Right hindlimb (tissue), 1 donor: ENCODE measurements around the gene PIAS1.
"Not testable (repeated sequence)": the region's sequence is repeated elsewhere in the genome, so short reads cannot be mapped to it uniquely, and the experiment has no call there.

Experiments
- DNase-seq: peaks from one replicate; pipeline ENCODE4 v3.0.0-alpha.2; 2018

Gene PIAS1

DNA sequence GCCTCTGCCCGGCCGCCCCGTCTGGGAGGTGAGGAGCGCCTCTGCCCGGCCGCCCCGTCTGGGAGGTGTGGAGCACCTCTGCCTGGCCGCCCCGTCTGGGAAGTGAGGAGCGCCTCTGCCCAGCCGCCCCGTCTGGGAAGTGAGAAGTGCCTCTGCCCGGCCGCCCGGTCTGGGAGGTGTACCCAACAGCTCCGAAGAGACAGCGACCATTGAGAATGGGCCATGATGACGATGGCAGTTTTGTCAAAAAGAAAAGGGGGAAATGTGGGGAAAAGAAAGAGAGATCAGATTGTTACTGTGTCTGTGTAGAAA, 168.3 kb downstream of the PIAS1 start:
- not testable (repeated sequence) for DNase-seq

DNA sequence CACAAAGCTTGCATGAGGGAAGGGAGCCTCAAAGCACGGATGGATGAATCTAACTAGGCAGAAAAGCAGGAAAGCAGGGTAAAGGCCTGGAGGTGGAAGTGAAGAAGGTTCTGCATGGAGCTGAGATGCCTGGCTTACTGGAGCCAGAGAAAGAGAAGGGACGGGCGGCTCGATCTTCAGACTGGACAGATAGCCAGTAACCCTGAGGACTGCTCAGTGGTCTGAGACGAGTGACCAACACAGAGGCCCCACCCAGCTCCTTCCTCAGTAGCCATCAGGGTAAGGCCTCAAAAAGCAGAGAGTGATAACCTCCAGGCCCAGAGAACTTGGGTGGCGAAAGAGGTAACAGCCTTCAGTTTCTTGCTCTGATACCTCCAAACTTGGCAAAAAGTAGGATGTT, 169.1 kb downstream of the PIAS1 start:
- no peak for DNase-seq

DNA sequence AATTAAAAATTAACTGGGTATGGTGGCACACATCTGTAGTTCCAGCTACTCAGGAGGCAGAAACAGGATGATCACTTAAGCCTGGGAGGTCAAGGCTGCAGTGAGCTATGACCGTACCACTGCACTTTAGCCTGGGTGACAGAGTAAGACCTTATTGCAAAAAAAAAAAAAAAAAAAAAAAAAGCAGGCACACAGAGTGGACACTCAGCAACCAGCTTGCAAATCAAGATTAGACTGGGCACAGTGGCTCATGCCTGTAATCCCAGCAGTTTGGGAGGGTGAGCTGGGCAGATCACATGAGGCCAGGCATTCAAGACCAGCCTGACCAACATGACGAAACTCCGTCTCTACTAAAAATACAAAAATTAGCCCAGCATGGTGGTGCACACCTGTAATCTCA, 170.0 kb downstream of the PIAS1 start:
- no peak for DNase-seq

DNA sequence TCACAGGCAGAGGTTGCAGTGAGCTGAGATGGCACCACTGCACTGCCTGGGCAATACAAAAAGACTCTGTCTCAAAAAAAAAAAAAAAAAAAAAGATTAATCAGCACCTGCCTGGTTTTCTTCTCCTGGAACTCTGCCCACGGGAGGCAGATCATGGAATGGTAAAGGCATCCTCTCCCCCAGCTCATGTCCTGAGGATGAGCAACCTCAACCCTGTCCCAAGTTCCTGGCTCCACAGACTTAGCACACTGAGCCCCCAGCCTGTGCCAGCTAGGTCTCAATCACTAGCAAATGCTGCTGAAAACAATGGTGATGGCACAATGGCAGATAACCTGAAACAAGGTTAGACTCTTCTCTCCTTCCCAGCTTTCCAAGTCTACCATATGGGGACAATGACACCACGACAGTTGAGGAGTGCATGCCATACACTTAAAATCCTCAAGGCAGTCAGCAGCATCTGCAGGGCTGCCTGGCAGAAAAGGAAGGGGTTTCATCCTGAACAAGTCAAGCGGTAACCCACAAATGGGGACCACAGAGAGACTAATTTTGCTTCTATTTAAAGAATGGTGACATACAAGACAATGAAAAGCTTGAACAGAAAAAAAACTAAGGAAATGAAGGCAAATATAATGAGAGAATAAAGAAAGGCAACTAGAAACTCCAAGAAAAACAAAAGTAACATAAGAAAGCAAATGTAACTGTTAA, 170.6 kb downstream of the PIAS1 start:
- no peak for DNase-seq

DNA sequence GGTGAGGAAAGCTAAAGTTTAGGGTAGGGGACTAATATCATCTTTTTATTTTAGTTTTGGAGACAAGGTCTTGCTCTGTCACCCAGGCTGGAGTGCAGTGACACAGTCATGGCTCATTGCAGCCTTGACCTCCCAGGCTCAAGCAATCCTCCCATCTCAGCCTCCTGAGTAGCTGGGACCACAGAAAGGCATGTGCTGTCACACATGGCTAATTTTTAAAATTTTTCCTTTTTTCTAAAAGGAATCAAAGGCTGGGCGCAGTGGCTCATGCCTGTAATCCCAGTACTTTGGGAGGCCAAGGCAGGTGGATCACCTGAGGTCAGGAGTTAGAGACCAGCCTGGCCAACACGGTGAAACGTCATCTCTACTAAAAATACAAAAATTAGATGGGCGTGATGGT, 171.3 kb downstream of the PIAS1 start:
- DNase-seq = not testable (repeated sequence)

DNA sequence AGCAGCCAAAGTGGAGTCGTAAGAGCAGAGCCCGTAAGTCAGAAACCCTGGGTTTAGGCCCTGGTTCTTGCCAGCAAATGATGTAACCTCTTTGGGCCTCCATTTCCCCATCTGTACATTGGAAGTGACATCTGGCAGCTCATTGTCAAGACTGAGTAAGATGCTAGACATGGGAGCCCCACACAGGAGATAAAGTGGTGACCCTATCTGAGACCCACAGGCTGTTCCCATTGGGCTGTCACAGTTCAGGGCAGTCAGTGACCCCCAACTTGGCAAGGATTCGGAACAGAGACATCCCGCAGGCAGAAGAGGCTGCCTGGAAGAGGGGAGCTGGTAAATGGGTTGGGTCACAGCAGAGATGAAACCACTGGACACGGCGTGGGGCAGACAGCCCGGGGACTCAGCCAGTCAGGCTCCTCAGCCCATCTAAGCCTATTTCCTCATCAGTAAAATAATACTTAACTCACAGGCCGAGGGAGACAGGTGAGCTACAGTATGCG, 173.6 kb downstream of the PIAS1 start:
- no peak for DNase-seq

DNA sequence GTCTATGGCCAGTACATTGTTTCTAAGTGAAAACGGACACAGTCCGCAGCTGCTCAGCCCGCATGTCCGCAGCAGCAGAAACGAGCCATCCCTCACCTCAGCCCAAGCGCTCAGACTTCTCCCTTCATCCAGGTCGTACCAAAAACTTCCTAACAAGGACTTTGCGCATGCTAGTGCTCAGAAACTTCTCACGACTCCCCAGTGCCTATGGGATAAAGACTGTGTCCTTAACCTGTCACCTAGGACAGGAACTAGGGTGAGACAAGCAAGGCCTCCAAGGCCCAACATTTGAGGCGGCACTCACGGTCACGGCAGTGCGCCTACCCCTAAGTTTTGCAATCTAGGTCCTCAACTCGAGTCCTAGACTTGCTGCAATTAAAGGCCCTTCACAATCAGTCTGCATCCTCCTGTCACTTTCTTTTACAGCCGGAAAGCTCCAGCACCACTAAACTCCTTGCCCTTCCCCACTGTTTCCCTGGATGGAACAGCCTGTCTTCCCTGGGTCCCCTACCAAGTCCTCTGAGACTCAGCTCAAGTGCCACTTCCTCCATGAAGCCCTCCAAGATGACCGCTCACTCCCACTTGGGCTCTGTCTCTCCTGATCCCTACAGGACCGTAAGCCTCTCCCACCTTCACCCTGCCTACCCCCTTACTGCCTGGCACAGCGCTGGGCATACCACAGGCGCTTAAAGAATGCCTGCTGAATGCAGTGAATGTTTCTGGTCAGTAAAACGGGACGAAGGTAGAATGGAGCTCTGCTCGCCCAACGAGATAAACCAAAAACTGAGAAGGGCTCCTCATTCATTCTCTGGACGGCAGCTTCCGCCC, 174.2 kb downstream of the PIAS1 start:
- DNase-seq = no peak

DNA sequence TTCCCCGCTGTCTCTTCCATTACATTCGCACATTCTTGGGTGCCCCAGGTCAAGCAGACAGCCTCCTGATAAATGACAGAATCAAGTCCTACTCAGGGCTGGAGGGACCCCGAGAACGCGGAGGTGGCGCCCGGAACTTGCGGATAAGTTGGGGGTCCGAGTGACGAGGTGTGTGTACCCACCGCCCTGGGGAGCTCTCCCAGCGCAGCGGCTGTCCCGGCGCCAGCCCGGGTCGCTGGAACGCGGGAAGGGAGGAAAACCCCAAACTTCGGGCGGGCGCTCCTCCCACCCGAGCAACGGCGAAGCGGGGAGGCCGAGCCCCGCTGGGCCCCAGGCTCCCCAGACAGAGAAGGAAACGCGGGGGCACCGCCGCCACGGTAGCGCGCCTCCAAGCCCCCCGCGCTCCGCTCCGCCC, 174.9 kb downstream of the PIAS1 start:
- DNase-seq = no peak

DNA sequence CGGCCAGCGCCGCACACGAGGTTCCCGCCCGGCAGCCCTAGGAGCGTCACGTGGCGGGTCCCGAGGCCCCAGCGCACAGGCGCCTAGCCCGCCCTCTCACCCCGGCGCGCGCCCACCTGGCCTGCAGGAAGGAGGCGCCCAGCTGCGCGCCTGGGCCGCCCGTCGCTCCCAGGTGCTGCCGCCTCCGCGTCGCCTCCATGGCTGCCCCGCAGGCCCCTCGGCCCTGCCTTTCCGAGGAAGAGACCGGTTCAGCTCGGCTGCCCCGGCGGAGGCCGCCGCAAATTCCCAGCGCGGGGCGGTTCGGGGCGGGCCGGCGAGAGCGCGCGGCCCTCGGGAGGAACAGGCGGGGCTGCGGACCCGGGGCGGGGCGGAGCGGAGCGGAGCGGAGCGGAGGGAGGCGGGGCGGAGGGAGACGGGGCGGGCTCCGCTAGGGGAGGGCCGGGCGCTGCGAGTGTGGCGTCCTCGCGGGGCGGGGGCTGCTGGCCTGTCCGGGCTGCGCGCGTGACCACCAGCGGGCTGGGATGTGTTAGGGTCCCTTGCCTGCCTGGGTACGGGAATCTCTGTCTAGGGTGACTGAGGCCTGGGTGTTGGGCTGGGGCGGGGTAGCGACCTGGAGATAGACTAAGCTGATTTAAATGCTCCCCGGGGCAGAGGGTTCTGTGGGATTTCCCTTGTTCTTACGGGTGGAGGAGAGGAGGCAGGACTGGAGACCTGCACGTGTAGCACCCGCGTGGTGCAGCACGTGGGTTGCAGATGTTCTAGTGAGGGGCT, 175.5 kb downstream of the PIAS1 start, which contains the start of gene CLN6:
TSS of gene CLN6 (minus strand) at position 343 of the 771 bp plus-strand sequence. CDS start at position 199, 144 bp downstream.
- DNase-seq = peak; percentile 87

DNA sequence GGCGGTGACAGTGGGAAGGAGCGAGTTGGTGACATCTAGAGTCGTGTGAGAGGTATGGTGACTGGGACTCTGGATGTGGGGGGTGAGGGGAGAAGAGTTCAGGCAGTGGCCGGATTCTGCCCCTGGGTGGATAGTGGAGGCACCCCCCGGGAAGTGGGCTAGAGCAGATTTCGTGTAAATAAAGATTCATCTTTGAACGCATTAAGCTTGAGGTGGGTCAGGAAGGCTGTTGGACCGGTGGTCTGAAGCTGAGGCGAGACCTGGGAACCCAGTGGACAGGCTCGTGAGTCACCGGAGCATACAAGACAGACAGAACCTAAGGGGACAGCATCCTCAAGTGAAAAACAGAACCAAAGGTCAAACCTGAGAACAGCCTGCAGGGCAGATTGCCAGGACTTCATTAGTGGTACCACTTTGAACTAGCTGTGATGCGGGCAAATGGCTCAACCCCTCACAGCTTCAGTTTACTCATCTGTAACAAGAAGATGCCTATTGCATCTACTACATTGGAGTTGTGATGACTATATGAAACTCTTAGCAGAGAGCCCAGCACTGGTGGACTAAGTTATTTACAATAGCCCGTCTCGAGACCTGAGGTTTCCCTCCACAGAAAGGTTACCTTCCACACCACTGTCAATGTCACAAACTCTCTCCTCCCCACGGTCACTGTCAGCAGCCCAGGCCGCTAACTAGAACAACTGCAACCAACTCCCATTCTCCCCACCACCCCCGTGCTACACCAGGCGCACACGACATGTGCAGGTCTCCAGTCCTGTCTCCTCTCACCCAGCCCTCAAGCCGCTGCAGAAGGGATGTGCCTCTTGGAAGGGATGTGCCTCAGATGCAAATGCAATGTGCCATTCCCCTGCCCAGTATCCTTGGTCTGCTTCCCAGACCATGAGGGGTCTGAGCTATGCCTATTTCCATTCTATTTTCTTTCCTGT, 176.3 kb downstream of the PIAS1 start:
- no peak for DNase-seq

DNA sequence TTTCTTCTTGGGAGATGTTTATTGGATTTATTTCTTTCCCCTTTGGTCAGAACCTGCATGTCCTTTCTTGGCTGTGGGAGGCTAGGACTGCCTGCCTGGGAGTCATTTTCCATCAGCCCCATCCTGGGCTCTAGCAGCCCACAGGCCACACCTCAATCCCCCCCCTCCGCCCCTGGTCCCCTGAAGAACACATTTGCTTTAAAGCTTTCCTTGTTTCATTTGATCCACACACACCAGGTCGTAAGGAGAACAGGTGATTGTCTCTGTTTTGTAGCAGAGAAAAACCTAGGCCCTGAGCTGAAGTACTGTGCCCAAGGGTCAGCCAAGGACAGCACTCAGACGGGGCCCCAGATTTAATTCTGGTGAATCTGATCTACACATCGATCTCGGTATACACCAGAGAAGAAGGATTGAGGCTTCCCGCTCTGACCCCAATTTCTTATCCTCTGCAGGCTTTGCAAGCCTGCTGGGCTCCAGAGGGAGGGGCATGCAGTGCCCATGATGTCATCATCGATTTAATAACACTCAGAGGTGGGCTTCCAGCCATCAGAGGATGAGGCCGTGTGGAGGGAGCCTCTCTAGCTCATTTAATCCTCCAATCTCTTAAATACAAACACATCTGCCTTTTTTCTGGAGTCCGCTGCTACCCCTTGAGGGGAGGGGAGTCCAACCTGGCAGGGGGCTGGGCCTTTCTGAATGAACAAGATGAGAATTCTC, 177.1 kb downstream of the PIAS1 start:
- no peak for DNase-seq

DNA sequence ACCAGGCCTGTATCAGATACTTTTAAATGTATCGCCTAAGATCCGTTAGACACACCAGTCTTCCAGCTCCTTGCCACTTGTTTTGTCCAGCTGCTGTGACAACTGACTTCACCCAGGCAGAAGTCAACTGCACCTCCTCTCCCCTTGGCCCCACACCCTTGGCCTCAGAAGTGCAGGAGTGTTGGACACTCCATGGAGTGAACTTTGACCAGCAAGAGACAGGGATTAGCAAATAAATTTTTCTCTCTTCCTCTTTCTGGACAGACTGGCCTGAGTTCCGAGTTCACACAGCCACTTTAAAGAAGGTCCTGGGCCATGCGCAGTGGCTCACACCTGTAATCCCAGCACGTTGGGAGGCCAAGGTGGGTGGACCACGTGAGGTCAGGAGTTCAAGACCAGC, 178.3 kb downstream of the PIAS1 start:
- no peak for DNase-seq

DNA sequence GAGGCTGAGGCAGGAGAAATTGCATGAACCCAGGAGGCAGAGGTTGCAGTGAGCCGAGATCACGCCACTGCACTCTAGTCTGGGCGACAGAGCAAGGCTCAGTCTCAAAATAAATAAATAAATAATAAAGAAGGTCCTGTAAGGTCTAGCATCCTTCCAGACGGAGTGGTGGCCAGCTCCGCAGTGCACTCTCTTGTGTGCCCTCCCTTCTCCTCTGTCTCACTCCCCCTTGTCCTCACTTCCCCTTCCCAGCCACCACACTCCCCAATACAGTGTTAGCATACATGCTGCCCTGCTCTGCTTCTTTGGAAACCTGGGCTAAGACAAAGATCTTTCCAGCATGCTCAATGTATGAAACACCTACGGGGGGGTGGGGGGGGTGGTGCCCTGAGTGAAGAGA, 178.8 kb downstream of the PIAS1 start:
- no peak for DNase-seq

DNA sequence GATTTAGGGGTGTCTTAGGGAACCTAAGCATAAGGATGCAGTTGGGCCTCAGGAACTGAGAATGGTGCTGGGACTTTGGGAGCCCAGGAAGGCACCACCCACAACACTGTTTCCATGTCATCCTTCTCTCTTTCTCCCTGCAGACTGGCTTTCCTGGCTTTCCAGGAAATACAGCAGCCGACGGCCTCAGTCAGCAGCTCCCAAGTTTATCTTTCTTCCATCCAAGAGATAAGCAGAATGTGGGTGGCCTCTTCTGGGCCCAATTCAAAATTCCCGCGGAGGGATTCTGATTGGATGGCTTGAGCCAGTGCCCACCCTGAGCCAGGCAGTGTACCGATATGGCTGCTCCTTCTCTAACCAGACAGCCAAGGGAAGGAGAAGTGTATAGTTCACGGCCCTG, 179.9 kb downstream of the PIAS1 start:
- DNase-seq = no peak

DNA sequence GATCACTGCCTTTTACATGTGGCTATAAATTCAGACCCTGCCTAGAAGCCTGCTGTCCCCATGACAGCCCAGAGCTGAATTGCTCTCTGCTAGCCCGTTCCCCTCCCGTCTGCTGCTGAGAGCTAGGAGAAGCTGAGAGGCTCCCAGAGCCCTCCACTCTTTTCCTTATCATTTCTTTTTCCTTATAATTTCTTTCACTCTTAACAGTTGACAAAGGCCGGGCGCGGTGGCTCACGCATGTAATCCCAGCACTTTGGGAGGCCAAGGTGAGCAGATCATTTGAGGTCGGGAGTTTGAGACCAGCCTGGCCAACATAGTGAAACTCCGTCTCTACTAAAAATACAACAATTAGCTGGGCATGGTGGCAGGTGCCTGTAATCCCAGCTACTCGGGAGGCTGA, 180.4 kb downstream of the PIAS1 start:
- DNase-seq = not testable (repeated sequence)

DNA sequence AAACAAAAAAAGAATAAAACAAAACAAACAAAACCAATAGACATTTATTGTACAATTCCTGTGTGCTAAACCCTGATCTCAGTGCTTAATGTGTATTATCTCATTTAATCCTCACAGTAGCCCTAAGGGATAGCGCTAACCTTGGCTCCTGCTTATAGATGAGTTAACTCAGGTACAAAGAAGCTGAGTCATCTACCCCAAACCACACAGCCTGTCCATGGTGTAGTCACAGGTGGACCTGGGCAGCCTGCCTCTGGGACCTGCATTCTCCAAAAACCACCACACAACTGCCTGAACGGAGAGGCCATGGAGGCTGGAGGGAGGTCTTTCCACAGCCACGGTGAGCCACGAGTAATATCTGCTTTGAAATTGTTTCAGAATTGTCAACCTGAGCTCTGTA, 180.9 kb downstream of the PIAS1 start:
- no peak for DNase-seq

DNA sequence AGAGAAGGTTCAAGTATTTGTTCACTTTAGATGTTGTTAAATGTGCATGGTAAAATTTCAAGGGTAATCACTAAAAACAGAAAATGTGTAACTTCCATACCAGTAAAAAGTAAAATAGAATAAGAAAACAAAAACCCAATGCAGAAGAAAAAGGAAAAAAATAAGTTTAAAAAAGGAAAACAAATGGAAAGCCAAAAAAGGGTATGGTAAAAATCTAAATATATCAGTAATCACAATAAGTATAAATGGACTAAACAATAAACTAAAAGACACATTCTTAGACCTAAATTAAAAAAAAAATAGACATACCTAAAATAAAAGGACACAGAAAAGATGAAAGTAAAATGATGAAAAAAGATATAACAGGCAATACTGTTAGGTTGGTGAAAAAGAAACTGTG, 184.9 kb downstream of the PIAS1 start:
- DNase-seq = no peak

DNA sequence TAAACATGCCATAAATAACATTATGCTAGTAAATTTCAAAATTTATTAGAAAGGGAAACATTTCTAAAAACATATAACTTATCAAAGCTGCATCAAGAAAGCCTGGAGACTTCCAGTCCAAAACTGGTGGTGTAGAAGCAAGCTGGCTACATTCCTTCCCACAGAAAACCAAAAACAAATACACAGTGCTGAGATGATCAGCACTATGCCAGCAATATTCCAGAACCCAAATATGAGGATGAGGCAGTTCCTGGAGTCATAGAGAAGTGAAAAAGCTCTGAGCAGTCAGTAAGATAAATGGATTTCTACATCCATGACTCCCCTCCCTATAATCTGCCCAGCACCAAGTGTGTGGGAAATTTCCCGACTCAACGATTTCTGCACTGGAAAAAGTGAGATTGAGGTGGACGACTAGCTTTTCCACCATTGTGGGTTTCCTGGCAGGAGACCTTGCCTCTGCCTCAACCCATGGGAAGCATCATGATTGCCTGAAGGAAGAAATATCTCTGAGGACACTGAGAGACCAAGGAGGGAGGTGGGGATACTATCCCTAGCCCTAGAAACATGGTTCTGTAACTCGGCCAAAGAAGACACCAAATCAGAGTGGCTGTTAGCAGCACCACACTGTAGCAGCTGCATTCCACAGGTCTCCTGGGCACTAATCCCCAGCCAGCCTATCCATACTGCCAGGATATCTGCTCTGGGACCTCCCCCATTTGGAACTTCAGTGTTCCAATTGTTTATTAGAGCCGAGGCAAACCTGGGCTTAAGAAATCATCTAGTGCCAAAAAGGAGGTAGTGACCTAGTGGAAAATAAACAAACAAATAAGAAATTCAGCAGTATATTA, 187.2 kb downstream of the PIAS1 start:
- DNase-seq = no peak
